Endometrium (tissue), 2 donors: ENCODE measurements around the gene S1PR2.
"Not testable (repeated sequence)": the region's sequence is repeated elsewhere in the genome, so short reads cannot be mapped to it uniquely, and the experiment has no call there.

Experiments used
- FAIRE-seq: peaks from 2 replicates; lab custom pipeline; 2012; peaks lifted over from hg19 to GRCh38; lab: Jason Lieb, UNC
- donor health status: control.
- donor health status: control.

Gene S1PR2

GRCh38 chr19:10189616-10190015 lies 41.5 kb downstream of the S1PR2 start:
- no peak for FAIRE-seq

- no peak for FAIRE-seq
These were observed 43.8 kb downstream of the S1PR2 start for GRCh38 chr19:10187315-10187714.

- FAIRE-seq, result no peak
These were observed 46.5 kb downstream of the S1PR2 start for GRCh38 chr19:10184636-10185035.

- FAIRE-seq, result no peak
These were observed 47.2 kb downstream of the S1PR2 start for GRCh38 chr19:10183926-10184325.

GRCh38 chr19:10182847-10183246 lies 48.3 kb downstream of the S1PR2 start:
- no peak for FAIRE-seq

GRCh38 chr19:10182076-10182475 lies 49.1 kb downstream of the S1PR2 start:
- no peak for FAIRE-seq

GRCh38 chr19:10180459-10180858 lies 50.7 kb downstream of the S1PR2 start:
- FAIRE-seq, result no peak

GRCh38 chr19:10180024-10180423 lies 51.1 kb downstream of the S1PR2 start:
- FAIRE-seq, result not testable (repeated sequence)

- FAIRE-seq, result no peak
These were observed 57.6 kb downstream of the S1PR2 start for GRCh38 chr19:10173527-10173926.
